ENCODE measurements around the gene TDRD3.
"Not testable (repeated sequence)": the region's sequence is repeated elsewhere in the genome, so short reads cannot be mapped to it uniquely, and the experiment has no call there.

TDRD3 gene

DNA sequence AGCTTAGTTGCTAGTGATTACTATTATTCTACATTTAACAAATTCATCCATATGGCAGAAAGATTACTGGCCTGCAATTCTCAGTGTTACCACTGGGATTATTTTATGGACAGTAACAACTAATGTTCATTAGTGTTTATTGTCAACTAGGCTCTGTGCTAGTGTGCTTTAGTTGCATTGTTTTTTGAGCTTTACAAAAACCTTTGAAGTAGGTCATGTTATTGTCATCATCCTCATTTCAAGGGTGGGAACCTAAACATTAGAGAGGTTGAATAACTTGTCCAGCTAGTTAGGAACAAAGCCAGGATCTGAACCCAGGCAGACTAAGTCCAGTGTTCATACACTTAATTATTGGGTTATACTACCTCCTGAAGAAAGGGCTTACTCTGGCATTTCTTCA, 27.8 kb upstream of the TDRD3 start:
- H3K9me3 ChIP-seq (ENCODE audit: control insufficient read depth in 2 of 2, low read length in 2 of 2) = no peaks in the 10 kb centered on the region
- no peak overlapping the region for H3K4me3 ChIP-seq (ENCODE audit: low read length in 2 of 2)
- H3K4me1 ChIP-seq (ENCODE audit: control insufficient read depth in 2 of 2, insufficient read depth in 2 of 2, low read length in 2 of 2) = no peaks in the 10 kb centered on the region
- no peak overlapping the region for H3K27ac ChIP-seq (ENCODE audit: low read depth in 2 of 2, low read length in 2 of 2)
- H3K27me3 ChIP-seq (ENCODE audit: control insufficient read depth in 2 of 2, insufficient read depth in 2 of 2, low read length in 2 of 2) = no peaks in the 10 kb centered on the region
- H3K36me3 ChIP-seq (ENCODE audit: control insufficient read depth in 2 of 2, insufficient read depth in 2 of 2, low read length in 2 of 2) = no peaks in the 10 kb centered on the region
- no peak overlapping the region for H3K9ac ChIP-seq (ENCODE audit: low read depth in 1 of 2, low read length in 2 of 2)

DNA sequence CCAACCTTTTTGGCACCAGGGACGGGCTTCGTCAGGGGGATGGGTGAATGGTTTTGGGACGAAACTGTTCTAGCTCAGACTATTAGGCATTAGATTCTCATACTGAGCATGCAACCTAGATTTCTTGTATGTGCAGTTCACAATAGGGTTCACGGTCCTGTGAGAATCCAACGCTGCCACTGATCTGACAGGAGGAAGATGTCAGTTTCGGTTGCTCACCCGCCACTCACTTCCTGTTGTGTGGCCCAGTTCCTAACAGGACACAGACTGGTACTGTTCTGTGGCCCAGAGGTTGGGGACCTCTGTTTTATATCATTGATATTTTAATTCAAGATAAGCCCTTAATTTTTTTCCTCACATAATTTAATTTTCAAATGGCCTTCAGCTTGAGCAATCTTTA, 26.7 kb upstream of the TDRD3 start:
- Histone ChIP-seq H3K36me3 (ENCODE audit: control insufficient read depth in 2 of 2, insufficient read depth in 2 of 2, low read length in 2 of 2) (no peaks in the 10 kb centered on the region), H3K4me3 (ENCODE audit: low read length in 2 of 2) (no peak overlapping the region), H3K9ac (ENCODE audit: low read depth in 1 of 2, low read length in 2 of 2) (no peak overlapping the region), H3K27ac (ENCODE audit: low read depth in 2 of 2, low read length in 2 of 2) (no peak overlapping the region), H3K4me1 (ENCODE audit: control insufficient read depth in 2 of 2, insufficient read depth in 2 of 2, low read length in 2 of 2) (no peaks in the 10 kb centered on the region), H3K27me3 (ENCODE audit: control insufficient read depth in 2 of 2, insufficient read depth in 2 of 2, low read length in 2 of 2) (no peaks in the 10 kb centered on the region), H3K9me3 (ENCODE audit: control insufficient read depth in 2 of 2, low read length in 2 of 2) (no peaks in the 10 kb centered on the region)

DNA sequence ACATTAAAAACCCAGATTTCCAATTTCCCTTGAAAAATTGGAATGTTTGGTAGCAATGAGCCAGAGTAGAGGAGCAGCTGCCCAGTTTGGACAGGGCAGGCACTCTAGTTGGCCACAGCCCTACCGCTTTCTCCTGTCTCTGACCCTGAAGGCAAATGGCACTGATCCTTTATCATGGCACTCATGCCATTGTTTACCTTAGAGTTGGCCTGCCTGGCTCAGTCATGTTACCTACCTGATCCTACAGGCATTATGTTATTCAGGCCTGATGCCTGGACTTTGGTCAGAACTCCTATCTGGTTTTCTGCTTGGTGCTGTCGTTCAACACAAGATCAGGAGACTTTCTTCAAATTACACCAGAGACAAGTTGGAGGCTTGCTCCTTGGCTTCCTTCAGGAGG, 24.9 kb upstream of the TDRD3 start:
- H3K4me3 ChIP-seq (ENCODE audit: low read length in 2 of 2) = no peak overlapping the region

DNA sequence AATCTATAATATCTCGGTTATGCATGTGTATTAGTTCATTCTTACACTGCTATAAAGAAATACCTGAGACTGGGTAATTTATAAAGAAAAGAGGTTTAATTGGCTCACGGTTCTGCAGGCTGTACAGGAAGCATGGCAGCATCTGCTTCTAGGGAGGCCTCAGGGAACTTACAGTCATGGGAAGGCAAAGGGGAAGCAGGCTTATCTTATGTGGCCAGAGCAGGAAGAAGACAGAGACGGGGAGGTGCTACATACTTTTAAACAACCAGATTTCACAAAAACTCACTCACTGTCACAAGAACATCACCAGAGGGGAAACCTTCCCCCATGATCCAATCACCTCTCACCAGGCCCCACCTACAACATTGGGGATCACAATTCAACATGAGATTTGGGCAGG, 17.7 kb upstream of the TDRD3 start:
- not testable (repeated sequence) for H3K9me3 ChIP-seq (ENCODE audit: control insufficient read depth in 2 of 2, low read length in 2 of 2); H3K9ac ChIP-seq (ENCODE audit: low read depth in 1 of 2, low read length in 2 of 2); H3K4me3 ChIP-seq (ENCODE audit: low read length in 2 of 2); H3K4me1 ChIP-seq (ENCODE audit: control insufficient read depth in 2 of 2, insufficient read depth in 2 of 2, low read length in 2 of 2); H3K27me3 ChIP-seq (ENCODE audit: control insufficient read depth in 2 of 2, insufficient read depth in 2 of 2, low read length in 2 of 2); H3K36me3 ChIP-seq (ENCODE audit: control insufficient read depth in 2 of 2, insufficient read depth in 2 of 2, low read length in 2 of 2); H3K27ac ChIP-seq (ENCODE audit: low read depth in 2 of 2, low read length in 2 of 2)

More for the DNA sequence above, 24.9 kb upstream of the TDRD3 start:
- Histone ChIP-seq H3K4me1 (ENCODE audit: control insufficient read depth in 2 of 2, insufficient read depth in 2 of 2, low read length in 2 of 2) (no peaks in the 10 kb centered on the region), H3K27me3 (ENCODE audit: control insufficient read depth in 2 of 2, insufficient read depth in 2 of 2, low read length in 2 of 2) (no peaks in the 10 kb centered on the region), H3K9ac (ENCODE audit: low read depth in 1 of 2, low read length in 2 of 2) (no peak overlapping the region), H3K27ac (ENCODE audit: low read depth in 2 of 2, low read length in 2 of 2) (no peak overlapping the region), H3K36me3 (ENCODE audit: control insufficient read depth in 2 of 2, insufficient read depth in 2 of 2, low read length in 2 of 2) (no peaks in the 10 kb centered on the region), H3K9me3 (ENCODE audit: control insufficient read depth in 2 of 2, low read length in 2 of 2) (no peaks in the 10 kb centered on the region)

DNA sequence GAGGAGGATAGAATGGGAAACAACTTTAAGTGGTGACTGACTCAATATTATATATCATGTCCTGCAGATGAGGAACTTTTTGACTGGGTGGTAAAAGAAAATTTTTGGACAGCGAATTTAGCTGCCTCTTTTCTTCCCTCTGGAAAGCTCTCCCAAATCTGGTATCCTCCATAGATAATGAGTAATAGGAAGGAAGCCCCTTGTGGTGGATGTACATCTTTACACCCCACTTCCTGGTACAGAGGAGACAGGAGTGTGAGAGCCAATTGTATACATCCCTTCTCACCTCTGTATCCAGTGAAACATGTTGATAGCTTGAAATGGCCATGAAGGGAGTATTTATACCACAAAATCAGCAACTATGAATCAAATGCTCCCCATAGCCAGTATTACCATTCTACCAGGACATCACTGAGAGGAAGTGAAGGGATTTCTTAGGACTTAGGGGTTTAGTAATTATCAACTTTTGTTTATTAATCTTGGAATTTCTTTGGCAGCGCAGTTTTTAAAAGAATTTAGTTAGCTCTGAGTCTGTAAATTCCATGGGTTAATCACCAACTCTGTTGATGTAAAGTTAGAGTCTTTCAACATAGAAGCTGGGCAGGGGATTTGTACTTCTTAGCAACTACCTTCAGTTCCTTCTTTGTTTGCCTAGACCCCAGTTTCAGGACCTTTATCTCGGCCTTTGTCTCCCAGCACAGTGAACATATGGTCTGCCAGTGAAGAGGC, 17.0 kb upstream of the TDRD3 start:
- Histone ChIP-seq H3K27me3 (ENCODE audit: control insufficient read depth in 2 of 2, insufficient read depth in 2 of 2, low read length in 2 of 2) (no peaks in the 10 kb centered on the region), H3K27ac (ENCODE audit: low read depth in 2 of 2, low read length in 2 of 2) (no peak overlapping the region), H3K36me3 (ENCODE audit: control insufficient read depth in 2 of 2, insufficient read depth in 2 of 2, low read length in 2 of 2) (no peaks in the 10 kb centered on the region), H3K9ac (ENCODE audit: low read depth in 1 of 2, low read length in 2 of 2) (no peak overlapping the region), H3K4me3 (ENCODE audit: low read length in 2 of 2) (no peak overlapping the region), H3K9me3 (ENCODE audit: control insufficient read depth in 2 of 2, low read length in 2 of 2) (no peaks in the 10 kb centered on the region), H3K4me1 (ENCODE audit: control insufficient read depth in 2 of 2, insufficient read depth in 2 of 2, low read length in 2 of 2) (no peaks in the 10 kb centered on the region)

DNA sequence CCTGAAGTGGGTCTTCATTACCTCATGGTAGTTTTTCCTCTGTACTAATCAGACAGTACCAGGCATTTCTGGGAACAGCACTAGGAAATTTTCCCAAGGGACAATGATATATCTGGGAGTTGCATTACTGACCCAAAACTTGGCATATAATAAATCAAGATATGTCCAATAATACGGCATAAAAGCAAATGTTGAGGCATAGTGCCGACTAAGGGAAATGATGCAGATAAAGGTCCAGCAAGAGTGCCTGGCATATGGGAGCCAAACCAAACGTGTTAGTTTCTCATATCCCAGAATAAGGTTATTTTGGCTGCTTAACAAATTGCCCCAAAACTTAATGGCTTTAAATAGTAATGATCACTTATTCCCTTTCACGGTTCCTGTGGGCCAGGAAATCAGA, 12.1 kb upstream of the TDRD3 start:
- Histone ChIP-seq H3K27ac (ENCODE audit: low read depth in 2 of 2, low read length in 2 of 2) (no peak overlapping the region), H3K4me3 (ENCODE audit: low read length in 2 of 2) (no peak overlapping the region), H3K9ac (ENCODE audit: low read depth in 1 of 2, low read length in 2 of 2) (no peak overlapping the region), H3K27me3 (ENCODE audit: control insufficient read depth in 2 of 2, insufficient read depth in 2 of 2, low read length in 2 of 2) (no peaks in the 10 kb centered on the region), H3K9me3 (ENCODE audit: control insufficient read depth in 2 of 2, low read length in 2 of 2) (no peaks in the 10 kb centered on the region), H3K4me1 (ENCODE audit: control insufficient read depth in 2 of 2, insufficient read depth in 2 of 2, low read length in 2 of 2) (no peaks in the 10 kb centered on the region), H3K36me3 (ENCODE audit: control insufficient read depth in 2 of 2, insufficient read depth in 2 of 2, low read length in 2 of 2) (no peaks in the 10 kb centered on the region)

DNA sequence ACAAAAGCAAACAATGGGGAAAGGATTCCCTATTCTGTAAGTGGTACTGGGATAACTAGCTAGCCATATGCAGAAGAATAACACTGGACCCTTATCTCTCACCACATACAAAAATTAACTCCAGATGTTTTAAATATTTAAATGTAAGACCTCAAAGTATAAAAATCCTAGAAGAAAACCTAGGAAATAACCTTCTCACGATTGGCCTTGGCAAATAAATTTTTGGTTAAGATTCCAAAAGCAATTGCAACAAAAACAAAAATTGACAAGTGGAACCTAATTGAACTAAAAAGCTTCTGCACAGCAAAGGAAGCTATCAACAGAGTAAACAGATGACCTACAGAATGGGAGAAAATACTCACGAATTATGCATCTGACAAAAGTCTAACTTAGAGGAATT, 10.8 kb upstream of the TDRD3 start:
- Histone ChIP-seq H3K9ac (ENCODE audit: low read depth in 1 of 2, low read length in 2 of 2) (no peak overlapping the region), H3K27me3 (ENCODE audit: control insufficient read depth in 2 of 2, insufficient read depth in 2 of 2, low read length in 2 of 2) (no peaks in the 10 kb centered on the region), H3K27ac (ENCODE audit: low read depth in 2 of 2, low read length in 2 of 2) (no peak overlapping the region), H3K4me3 (ENCODE audit: low read length in 2 of 2) (no peak overlapping the region), H3K4me1 (ENCODE audit: control insufficient read depth in 2 of 2, insufficient read depth in 2 of 2, low read length in 2 of 2) (no peaks in the 10 kb centered on the region), H3K36me3 (ENCODE audit: control insufficient read depth in 2 of 2, insufficient read depth in 2 of 2, low read length in 2 of 2) (no peaks in the 10 kb centered on the region), H3K9me3 (ENCODE audit: control insufficient read depth in 2 of 2, low read length in 2 of 2) (no peaks in the 10 kb centered on the region)

DNA sequence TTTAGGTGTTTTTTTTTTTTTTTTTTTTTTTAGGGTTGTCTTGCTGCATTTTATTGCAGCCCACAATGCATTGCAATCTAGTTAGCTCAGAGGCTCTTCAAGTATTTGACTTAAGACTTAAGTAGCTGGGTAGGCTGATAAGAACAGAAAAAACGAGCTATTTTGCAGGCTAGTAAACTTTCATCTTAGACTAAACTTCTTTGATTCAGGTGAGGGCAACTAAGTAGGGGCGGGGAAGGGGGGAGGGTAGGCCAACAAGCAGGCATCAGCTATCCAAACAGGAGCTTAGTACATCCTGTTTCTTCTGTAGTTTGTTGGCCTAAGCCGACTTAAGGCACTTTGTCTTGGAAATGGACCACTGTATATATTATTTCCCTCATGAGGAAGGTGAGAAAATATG, 4.9 kb upstream of the TDRD3 start:
- no peak overlapping the region for H3K4me3 ChIP-seq (ENCODE audit: low read length in 2 of 2)
- H3K9me3 ChIP-seq (ENCODE audit: control insufficient read depth in 2 of 2, low read length in 2 of 2) = no peaks in the 10 kb centered on the region
- no peak overlapping the region for H3K9ac ChIP-seq (ENCODE audit: low read depth in 1 of 2, low read length in 2 of 2)
- H3K4me1 ChIP-seq (ENCODE audit: control insufficient read depth in 2 of 2, insufficient read depth in 2 of 2, low read length in 2 of 2) = peaks cover 0 to 3% of the 10 kb centered on the region in 2 donors
- H3K36me3 ChIP-seq (ENCODE audit: control insufficient read depth in 2 of 2, insufficient read depth in 2 of 2, low read length in 2 of 2) = no peaks in the 10 kb centered on the region
- H3K27ac ChIP-seq (ENCODE audit: low read depth in 2 of 2, low read length in 2 of 2) = no peak overlapping the region
- H3K27me3 ChIP-seq (ENCODE audit: control insufficient read depth in 2 of 2, insufficient read depth in 2 of 2, low read length in 2 of 2) = no peaks in the 10 kb centered on the region

DNA sequence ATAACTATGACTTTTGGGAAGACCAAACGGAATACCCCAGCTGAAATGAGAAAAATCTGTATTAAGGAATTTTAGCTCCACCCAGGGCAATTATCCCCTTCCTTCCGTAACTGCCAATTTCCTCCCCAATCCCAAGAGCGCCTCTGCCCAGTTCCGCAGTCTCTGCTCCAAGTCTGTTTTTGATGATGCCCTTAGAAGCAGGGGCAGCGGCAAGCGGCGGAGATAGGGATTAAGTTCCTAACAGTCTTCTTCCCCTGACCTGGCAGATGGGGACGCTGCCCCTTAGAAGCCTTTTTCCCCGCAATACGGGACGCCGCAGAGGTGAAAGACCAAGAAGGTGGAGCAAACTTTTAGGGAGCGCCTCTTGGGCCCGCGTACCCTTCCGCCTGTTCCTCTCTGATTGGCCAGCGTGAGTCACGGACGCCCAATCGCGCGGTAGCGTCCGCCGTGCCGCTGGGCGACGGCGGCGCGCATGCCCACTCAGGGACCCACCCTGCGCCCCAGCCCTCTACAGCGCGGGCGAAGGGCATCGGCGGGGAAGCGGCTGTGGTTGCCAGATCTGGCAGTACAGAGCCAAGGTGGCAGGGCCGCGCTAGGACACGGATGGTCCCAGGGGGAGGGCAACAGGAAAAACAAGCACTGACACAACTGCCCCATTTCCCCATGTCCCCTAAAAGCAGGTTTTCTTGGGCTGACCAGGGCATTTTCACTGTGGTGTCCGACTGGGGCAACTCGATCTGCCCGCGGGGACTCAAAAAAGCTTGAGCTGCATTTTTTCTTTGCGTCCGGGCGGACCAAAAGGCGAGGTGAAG, 843 bp upstream of the TDRD3 start:
- no peaks in the 10 kb centered on the region for H3K27me3 ChIP-seq (ENCODE audit: control insufficient read depth in 2 of 2, insufficient read depth in 2 of 2, low read length in 2 of 2)
- H3K27ac ChIP-seq (ENCODE audit: low read depth in 2 of 2, low read length in 2 of 2) = peak overlapping the region; percentile 96 to 97
- no peaks in the 10 kb centered on the region for H3K9me3 ChIP-seq (ENCODE audit: control insufficient read depth in 2 of 2, low read length in 2 of 2)
- peak overlapping the region; percentile 69 to 94 for H3K4me3 ChIP-seq (ENCODE audit: low read length in 2 of 2)
- peaks cover 15 to 19% of the 10 kb centered on the region in 2 donors for H3K4me1 ChIP-seq (ENCODE audit: control insufficient read depth in 2 of 2, insufficient read depth in 2 of 2, low read length in 2 of 2)
- H3K36me3 ChIP-seq (ENCODE audit: control insufficient read depth in 2 of 2, insufficient read depth in 2 of 2, low read length in 2 of 2) = no peaks in the 10 kb centered on the region
- peak overlapping the region; percentile 91 to 95 for H3K9ac ChIP-seq (ENCODE audit: low read depth in 1 of 2, low read length in 2 of 2)

DNA sequence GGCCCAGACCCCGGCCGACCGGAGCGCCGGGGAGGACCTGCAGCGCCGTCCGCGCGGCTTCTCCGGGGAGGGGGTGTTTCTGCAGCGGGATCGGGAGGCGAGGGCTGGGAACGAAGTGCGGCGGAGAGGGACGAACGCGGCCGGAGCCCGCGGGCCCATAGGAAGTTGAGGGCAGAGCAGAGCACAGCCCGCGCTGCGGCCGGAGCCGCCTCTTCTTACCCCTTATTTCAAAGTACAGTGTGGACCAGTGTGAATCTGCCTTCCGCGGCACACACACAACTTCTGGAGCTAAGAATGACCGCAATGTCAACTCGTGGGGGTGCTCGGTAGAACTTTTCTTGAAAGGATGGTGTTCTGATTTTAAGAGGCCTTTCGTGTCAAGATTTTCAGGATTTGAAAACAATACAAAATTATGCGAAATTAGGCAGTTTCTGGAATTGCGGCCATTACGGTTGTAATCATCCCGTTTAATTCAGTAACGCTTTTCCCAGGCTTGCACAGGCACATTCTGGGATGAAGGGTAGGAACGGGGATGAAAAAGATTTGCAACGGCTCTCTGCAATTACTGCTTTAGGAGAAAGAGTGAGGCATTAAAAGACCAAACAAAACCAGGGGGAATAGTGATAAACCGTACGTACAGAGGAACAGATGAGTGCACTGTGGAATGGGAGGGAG, 821 bp downstream of the TDRD3 start:
- Histone ChIP-seq H3K4me3 (ENCODE audit: low read length in 2 of 2) (peak overlapping the region; percentile 79 to 92), H3K4me1 (ENCODE audit: control insufficient read depth in 2 of 2, insufficient read depth in 2 of 2, low read length in 2 of 2) (peaks cover 15 to 19% of the 10 kb centered on the region in 2 donors), H3K36me3 (ENCODE audit: control insufficient read depth in 2 of 2, insufficient read depth in 2 of 2, low read length in 2 of 2) (no peaks in the 10 kb centered on the region), H3K9me3 (ENCODE audit: control insufficient read depth in 2 of 2, low read length in 2 of 2) (no peaks in the 10 kb centered on the region), H3K27ac (ENCODE audit: low read depth in 2 of 2, low read length in 2 of 2) (peak overlapping the region; percentile 96 to 97), H3K27me3 (ENCODE audit: control insufficient read depth in 2 of 2, insufficient read depth in 2 of 2, low read length in 2 of 2) (no peaks in the 10 kb centered on the region), H3K9ac (ENCODE audit: low read depth in 1 of 2, low read length in 2 of 2) (peak overlapping the region; percentile 91)

Data from mucosa of rectum (tissue), 2 donors.